Breast epithelium (tissue), 4 donors: ENCODE data around the gene DIPK2A. TPM values are rescaled to one million over a fixed set of nuclear protein-coding genes. Genes with fewer than 3 reads are reported as not detected.

Source experiments
- DNase-seq, 2 donors: peaks; one replicate each; pipeline ENCODE4 v3.0.0-alpha.2; 2019; ENCODE audit warnings: low spot score in 2 of 2
- H3K27ac ChIP-seq, 2 donors: fragments of 200-600 bp; sonication (generic) in 1 of 2; one replicate each; pipeline ENCODE4 v1.5.1; 2016 to 2019; ENCODE audit warnings: mild to moderate bottlenecking in 1 of 2
- H3K27me3 ChIP-seq, 2 donors: fragments of 200-600 bp; sonication (generic) in 1 of 2; one replicate each; pipeline versions ENCODE4 v1.5.1 to v1.6.0; 2017 to 2019; ENCODE audit warnings: control low read depth in 1 of 2, mild to moderate bottlenecking in 1 of 2
- H3K36me3 ChIP-seq: fragments of 200-600 bp; one replicate; pipeline ENCODE4 v1.5.1; 2019
- H3K4me1 ChIP-seq, 2 donors: fragments of 200-600 bp; sonication (generic); one replicate each; pipeline ENCODE4 v1.5.1; 2016 to 2019; ENCODE audit warnings: control low read depth in 1 of 2
- H3K4me3 ChIP-seq, 3 donors: fragments of 200-600 bp; sonication (generic); 1 replicate in 2 of 3; 2 replicates in 1 of 3; pipeline ENCODE4 v1.5.1; 2016 to 2019; ENCODE audit warnings: mild to moderate bottlenecking in 3 of 3, moderate library complexity in 2 of 3
- H3K9me3 ChIP-seq, 2 donors: fragments of 200-600 bp; sonication (generic) in 1 of 2; one replicate each; pipeline ENCODE4 v1.5.1; 2016 to 2019; ENCODE audit warnings: control low read depth in 1 of 2
- POLR2A ChIP-seq: fragments of 450-650 bp; IDR thresholded peaks from one replicate; pipeline ENCODE4 v1.6.1; 2016; ENCODE audit warnings: antibody characterized with exemption, mild to moderate bottlenecking, moderate library complexity
- POLR2AphosphoS5 ChIP-seq, 3 donors: sonication (generic); formaldehyde crosslinking; IDR thresholded peaks; one replicate each; pipeline ENCODE4 v1.6.1; 2017; ENCODE audit warnings: antibody characterized with exemption in 3 of 3
- intact Hi-C: fragments of 100-400 bp; cut with DNase I; formaldehyde crosslinking; loops from one replicate; pipeline ENCODE4 v1.15.1; 2023; ENCODE audit warnings: low total_unique reads
- total RNA-seq, 3 donors: library from RNA; depleted of rRNA; stranded (reverse); fragments of >200 nt; gene quantifications; one replicate each; pipeline ENCODE4 v1.1.0, GENCODE V29; 2016
- TF ChIP-seq, protein P1 (sequence below), 3 donors: fragments of 450-650 bp; IDR thresholded peaks; one replicate each; pipeline ENCODE4 v1.5.1; 2016 to 2017; ENCODE audit warnings: antibody characterized with exemption in 3 of 3, mild to moderate bottlenecking in 3 of 3, moderate library complexity in 3 of 3

The DIPK2A gene
- total RNA-seq, 3 donors from 2014 or later, result 19.8 to 39.4 (median 30.2) TPM

DNA sequence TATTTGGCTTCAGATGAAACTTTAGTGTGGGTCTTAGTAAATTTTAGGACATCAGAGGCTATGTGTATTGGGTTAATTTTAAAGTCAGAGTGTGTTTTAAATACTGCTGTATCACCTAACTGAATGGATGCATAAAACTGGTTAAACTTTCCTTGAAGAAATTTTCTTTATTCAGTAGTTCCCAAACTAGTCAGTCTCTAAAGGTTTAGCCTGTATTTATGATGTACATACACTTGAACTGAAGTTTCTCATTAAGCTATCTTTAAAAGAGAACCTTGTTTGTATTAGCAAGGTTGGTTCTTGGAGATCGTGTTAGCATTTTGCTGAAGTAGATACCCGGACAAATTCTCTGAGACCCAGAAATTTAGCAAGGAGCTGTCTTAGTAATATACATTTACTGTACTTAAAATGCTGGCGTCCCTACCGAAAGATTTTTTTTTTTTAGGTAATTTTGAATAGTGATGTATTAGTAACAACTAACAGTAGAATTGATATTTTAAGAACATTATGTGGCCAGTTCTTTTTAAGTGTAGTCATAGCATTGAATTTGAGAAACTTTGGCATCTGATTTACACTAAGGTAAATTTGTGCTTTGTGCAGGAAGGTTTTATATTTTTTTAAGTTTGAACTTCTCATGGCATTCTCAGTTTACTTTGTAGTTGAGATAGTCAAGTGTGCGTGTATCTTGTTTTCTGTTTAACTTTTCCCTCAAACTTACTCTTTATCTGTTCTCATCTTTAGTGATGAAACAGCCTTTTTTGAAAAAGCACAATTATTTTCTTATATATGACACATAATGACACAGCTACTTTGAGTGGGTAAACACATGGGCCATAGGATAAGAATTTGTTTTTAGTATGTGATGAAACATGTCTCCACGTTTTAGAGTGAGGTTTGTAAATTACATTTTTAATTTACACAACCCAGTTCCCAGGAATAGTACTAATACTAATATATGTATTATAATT is 2.9 kb downstream of the DIPK2A start:
- no peaks in the 10 kb centered on the region for H3K27me3 ChIP-seq
- no peak for DNase-seq
- peak overlapping the region; percentile 56 to 97 for H3K27ac ChIP-seq
- H3K36me3 ChIP-seq, result no peaks in the 10 kb centered on the region
- no peak for TF ChIP-seq POLR2AphosphoS5 (IDR thresholded peaks at IDR 0.05)
- TF ChIP-seq, protein P1, sequence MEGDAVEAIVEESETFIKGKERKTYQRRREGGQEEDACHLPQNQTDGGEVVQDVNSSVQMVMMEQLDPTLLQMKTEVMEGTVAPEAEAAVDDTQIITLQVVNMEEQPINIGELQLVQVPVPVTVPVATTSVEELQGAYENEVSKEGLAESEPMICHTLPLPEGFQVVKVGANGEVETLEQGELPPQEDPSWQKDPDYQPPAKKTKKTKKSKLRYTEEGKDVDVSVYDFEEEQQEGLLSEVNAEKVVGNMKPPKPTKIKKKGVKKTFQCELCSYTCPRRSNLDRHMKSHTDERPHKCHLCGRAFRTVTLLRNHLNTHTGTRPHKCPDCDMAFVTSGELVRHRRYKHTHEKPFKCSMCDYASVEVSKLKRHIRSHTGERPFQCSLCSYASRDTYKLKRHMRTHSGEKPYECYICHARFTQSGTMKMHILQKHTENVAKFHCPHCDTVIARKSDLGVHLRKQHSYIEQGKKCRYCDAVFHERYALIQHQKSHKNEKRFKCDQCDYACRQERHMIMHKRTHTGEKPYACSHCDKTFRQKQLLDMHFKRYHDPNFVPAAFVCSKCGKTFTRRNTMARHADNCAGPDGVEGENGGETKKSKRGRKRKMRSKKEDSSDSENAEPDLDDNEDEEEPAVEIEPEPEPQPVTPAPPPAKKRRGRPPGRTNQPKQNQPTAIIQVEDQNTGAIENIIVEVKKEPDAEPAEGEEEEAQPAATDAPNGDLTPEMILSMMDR (IDR thresholded peaks at IDR 0.05), result no peak
- H3K9me3 ChIP-seq, result no peaks in the 10 kb centered on the region
- intact Hi-C loops, result no loop called here
- peak overlapping the region in 2 of 3 donors; percentile 72 to 93 for H3K4me3 ChIP-seq
- no peaks in the 10 kb centered on the region for H3K4me1 ChIP-seq

GRCh38 chr3:143975554-143976152 is 4.0 kb downstream of the DIPK2A start:
- Histone ChIP-seq H3K9me3 (no peaks in the 10 kb centered on the region), H3K36me3 (no peaks in the 10 kb centered on the region), H3K4me1 (no peaks in the 10 kb centered on the region), H3K4me3 (peak overlapping the region in 2 of 3 donors; percentile 72 to 93), H3K27ac (peak overlapping the region; percentile 56 to 97), H3K27me3 (no peaks in the 10 kb centered on the region)
- TF ChIP-seq, protein P1 (IDR thresholded peaks at IDR 0.05), result peak; percentile 21 to 46 (median 41)
- no peak for TF ChIP-seq POLR2A
- no peak for TF ChIP-seq POLR2AphosphoS5 (IDR thresholded peaks at IDR 0.05)
- intact Hi-C loops, result no loop called here
- no peak for DNase-seq

GRCh38 chr3:143977341-143978262 is 6.0 kb downstream of the DIPK2A start:
- H3K4me1 ChIP-seq, result no peaks in the 10 kb centered on the region
- H3K27me3 ChIP-seq, result no peaks in the 10 kb centered on the region
- no peak for DNase-seq
- intact Hi-C loops, result no loop called here
- H3K4me3 ChIP-seq, result peak overlapping the region in 2 of 3 donors; percentile 23 to 34
- H3K36me3 ChIP-seq, result no peaks in the 10 kb centered on the region
- peak overlapping the region; percentile 49 to 97 for H3K27ac ChIP-seq
- no peaks in the 10 kb centered on the region for H3K9me3 ChIP-seq
- no peak for TF ChIP-seq POLR2A

DNA sequence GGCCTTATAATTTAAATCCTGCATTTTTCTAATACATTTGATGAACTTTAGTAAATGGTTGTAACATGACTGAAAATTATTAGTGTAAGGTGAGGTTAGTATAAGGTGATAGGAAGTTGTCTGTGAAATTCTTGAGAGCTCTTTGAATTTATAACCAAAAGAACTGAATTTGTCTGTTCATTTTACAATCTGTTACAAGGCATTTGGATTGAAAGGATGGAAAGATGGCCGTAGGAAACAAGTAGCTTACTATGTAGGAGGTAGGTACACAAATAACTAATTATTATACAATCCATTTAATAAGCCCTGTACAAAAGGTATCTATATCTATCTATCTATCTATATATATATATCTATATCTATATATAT is 6.6 kb downstream of the DIPK2A start:
- Histone ChIP-seq H3K4me1 (no peaks in the 10 kb centered on the region), H3K4me3 (no peak overlapping the region), H3K27ac (peak overlapping the region; percentile 36 to 97), H3K9me3 (no peaks in the 10 kb centered on the region), H3K36me3 (no peaks in the 10 kb centered on the region), H3K27me3 (no peaks in the 10 kb centered on the region)
- TF ChIP-seq POLR2A, result no peak
- TF ChIP-seq, protein P1 (IDR thresholded peaks at IDR 0.05), result no peak
- no peak for TF ChIP-seq POLR2AphosphoS5 (IDR thresholded peaks at IDR 0.05)
- no peak for DNase-seq
- intact Hi-C loops, result no loop called here

DNA sequence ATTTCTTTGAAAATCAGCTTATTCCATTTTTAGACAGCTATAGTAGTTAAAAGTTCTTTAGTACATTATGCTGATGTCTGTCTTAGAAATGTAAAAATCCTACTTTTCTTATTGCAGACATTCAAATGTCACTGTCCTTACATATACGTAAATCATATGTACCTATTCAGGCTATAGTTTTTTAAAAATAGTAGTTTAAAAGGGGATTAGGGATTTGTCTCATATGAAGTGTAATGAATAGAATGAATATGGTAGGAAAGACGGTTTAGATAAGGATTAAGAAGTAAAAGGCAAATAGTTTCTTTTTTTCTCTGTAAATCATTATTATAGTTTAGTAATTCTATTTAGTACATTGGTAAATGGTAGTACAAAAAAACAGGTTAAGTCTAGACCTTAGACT is 7.4 kb downstream of the DIPK2A start:
- intact Hi-C loops, result no loop called here
- no peak for DNase-seq
- H3K4me3 ChIP-seq, result no peak overlapping the region
- H3K27me3 ChIP-seq, result no peaks in the 10 kb centered on the region
- TF ChIP-seq, protein P1 (IDR thresholded peaks at IDR 0.05), result no peak
- TF ChIP-seq POLR2AphosphoS5 (IDR thresholded peaks at IDR 0.05), result no peak
- TF ChIP-seq POLR2A, result no peak
- H3K27ac ChIP-seq, result peak overlapping the region; percentile 31 to 50
- no peaks in the 10 kb centered on the region for H3K9me3 ChIP-seq
- H3K4me1 ChIP-seq, result no peaks in the 10 kb centered on the region
- H3K36me3 ChIP-seq, result no peaks in the 10 kb centered on the region
